Trophoblast cell (in vitro differentiated cells and primary cell): Measurements from ENCODE around the gene CDH26.

Experiments
- DNase-seq, 2 donors: peaks; one replicate each; pipeline ENCODE4 v3.0.0-alpha.2; 2016
- H2AFZ ChIP-seq: 2 replicates; pipeline ENCODE4 v1.6.1; 2013; ENCODE audit warnings: low read length, moderate library complexity, mild to moderate bottlenecking; ENCODE audit not compliant: insufficient read depth, poor library complexity
- H2AK5ac ChIP-seq: 2 replicates; pipeline ENCODE4 v1.6.1; 2013; ENCODE audit warnings: mild to moderate bottlenecking, low read length
- H2BK120ac ChIP-seq: 2 replicates; pipeline ENCODE4 v1.6.1; 2013; ENCODE audit warnings: low read length, mild to moderate bottlenecking, moderate library complexity; ENCODE audit not compliant: insufficient read depth, poor library complexity
- H2BK12ac ChIP-seq: 2 replicates; pipeline ENCODE4 v1.6.1; 2013; ENCODE audit warnings: mild to moderate bottlenecking, low read length, moderate library complexity
- H2BK5ac ChIP-seq: 2 replicates; pipeline ENCODE4 v1.6.1; 2013; ENCODE audit warnings: low read length, low read depth, moderate library complexity, mild to moderate bottlenecking; ENCODE audit not compliant: poor library complexity
- H3K14ac ChIP-seq: 2 replicates; pipeline ENCODE4 v1.6.1; 2013; ENCODE audit warnings: mild to moderate bottlenecking, low read length
- H3K18ac ChIP-seq: 2 replicates; pipeline ENCODE4 v1.6.1; 2013; ENCODE audit warnings: mild to moderate bottlenecking, low read length
- H3K23ac ChIP-seq: 2 replicates; pipeline ENCODE4 v1.6.1; 2013; ENCODE audit warnings: low read length
- H3K27ac ChIP-seq: 2 replicates; pipeline ENCODE4 v1.5.1; 2013; ENCODE audit warnings: low read depth, mild to moderate bottlenecking, inconsistent platforms, low read length, moderate library complexity
- H3K27me3 ChIP-seq: 2 replicates; pipeline ENCODE4 v1.6.1; 2013; ENCODE audit warnings: inconsistent platforms, mild to moderate bottlenecking, low read length, moderate library complexity; ENCODE audit not compliant: insufficient read depth
- H3K36me3 ChIP-seq, 2 experiments: 1 replicate in 1 of 2; 2 replicates in 1 of 2; pipeline ENCODE4 v1.6.1; 2013; ENCODE audit warnings: low read length in 2 of 2, mild to moderate bottlenecking in 2 of 2, moderate library complexity in 1 of 2; ENCODE audit not compliant: insufficient read depth in 2 of 2, control insufficient read depth in 1 of 2
- H3K4ac ChIP-seq: 2 replicates; pipeline ENCODE4 v1.6.1; 2013; ENCODE audit warnings: low read depth, mild to moderate bottlenecking, low read length, moderate library complexity
- H3K4me1 ChIP-seq, 2 experiments: 1 replicate in 1 of 2; 2 replicates in 1 of 2; pipeline ENCODE4 v1.6.1; 2013; ENCODE audit warnings: low read length in 2 of 2, mild to moderate bottlenecking in 2 of 2, moderate library complexity in 1 of 2; ENCODE audit not compliant: insufficient read depth in 2 of 2, control insufficient read depth in 1 of 2
- H3K4me2 ChIP-seq: 2 replicates; pipeline ENCODE4 v1.6.1; 2013; ENCODE audit warnings: inconsistent platforms, mild to moderate bottlenecking, low read length, moderate library complexity
- H3K4me3 ChIP-seq: 2 replicates; pipeline ENCODE4 v1.5.1; 2013; ENCODE audit warnings: mild to moderate bottlenecking, low read depth, low read length, inconsistent platforms
- H3K79me1 ChIP-seq: one replicate; pipeline ENCODE4 v1.6.1; 2013; ENCODE audit warnings: low read length
- H3K79me2 ChIP-seq: 2 replicates; pipeline ENCODE4 v1.6.1; 2013; ENCODE audit warnings: low read length, mild to moderate bottlenecking; ENCODE audit not compliant: control insufficient read depth, insufficient read depth, poor library complexity
- H3K9ac ChIP-seq: 2 replicates; pipeline ENCODE4 v1.6.1; 2013; ENCODE audit warnings: mild to moderate bottlenecking, low read length
- H3K9me3 ChIP-seq: 2 replicates; pipeline ENCODE4 v1.6.1; 2013; ENCODE audit warnings: low read depth, mild to moderate bottlenecking, control low read depth, inconsistent platforms, low read length; ENCODE audit not compliant: insufficient read depth
- H4K12ac ChIP-seq: 2 replicates; pipeline ENCODE4 v1.6.1; 2013; ENCODE audit warnings: low read depth, mild to moderate bottlenecking, low read length, moderate library complexity
- H4K8ac ChIP-seq: 2 replicates; pipeline ENCODE4 v1.6.1; 2013; ENCODE audit warnings: low read depth, mild to moderate bottlenecking, low read length, moderate library complexity
- H4K91ac ChIP-seq: one replicate; pipeline ENCODE4 v1.6.1; 2013; ENCODE audit warnings: low read depth, mild to moderate bottlenecking, low read length, moderate library complexity
- WGBS: extraction: QIAGEN DNeasy Blood & Tissue Kit; methylation state at CpG from one replicate; pipeline ENCODE4 v1.1.7; 2013; ENCODE audit warnings: missing lambda C conversion rate; ENCODE audit not compliant: insufficient read length, insufficient coverage; ENCODE audit errors: extremely low coverage; 5-methylcytosine and 5-hydroxymethylcytosine counted together

The CDH26 gene

DNA sequence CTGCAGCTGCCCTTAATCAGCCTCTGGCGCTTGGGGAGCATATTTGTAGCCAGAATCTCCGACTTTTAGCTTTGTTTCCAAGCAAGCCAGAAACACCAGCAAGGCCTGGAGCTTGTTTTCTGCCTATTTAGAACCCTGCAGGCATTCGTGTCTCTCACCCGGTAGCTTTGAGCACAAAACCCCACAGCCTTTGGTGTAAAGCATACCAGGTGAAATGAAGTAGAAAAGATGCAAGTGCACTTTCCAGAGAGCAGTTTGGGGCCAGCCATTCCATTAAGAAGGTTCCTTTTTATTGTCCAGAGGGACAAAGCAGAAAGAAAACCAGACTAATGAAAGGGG is 17.3 kb upstream of the CDH26 start:
- Histone ChIP-seq H3K27me3 (no peaks in the 10 kb centered on the region), H2BK12ac (no peak overlapping the region), H3K36me3 (peaks cover 3 to 10% of the 10 kb centered on the region in 2 experiments), H3K9ac (peak overlapping the region; percentile 42), H2BK120ac (peak overlapping the region; percentile 38), H2BK5ac (peak overlapping the region; percentile 44), H2AK5ac (no peak overlapping the region), H2AFZ (peak overlapping the region; percentile 67), H3K4me3 (peak overlapping the region; percentile 73), H3K4me2 (peak overlapping the region; percentile 79), H3K79me2 (peaks cover 5% of the 10 kb centered on the region), H3K14ac (peak overlapping the region; percentile 40), H4K91ac (peak overlapping the region; percentile 28), H4K12ac (peak overlapping the region; percentile 60), H3K23ac (no peak overlapping the region), H4K8ac (peak overlapping the region; percentile 78), H3K79me1 (peaks cover 13% of the 10 kb centered on the region), H3K27ac (peak overlapping the region; percentile 94), H3K18ac (peak overlapping the region; percentile 3), H3K4me1 (peaks cover 12 to 13% of the 10 kb centered on the region in 2 experiments), H3K4ac (peak overlapping the region; percentile 12), H3K9me3 (peaks cover 4% of the 10 kb centered on the region)
- WGBS = no CpG with 5 or more reads among the region's 4 CpGs
- DNase-seq = no peak

DNA sequence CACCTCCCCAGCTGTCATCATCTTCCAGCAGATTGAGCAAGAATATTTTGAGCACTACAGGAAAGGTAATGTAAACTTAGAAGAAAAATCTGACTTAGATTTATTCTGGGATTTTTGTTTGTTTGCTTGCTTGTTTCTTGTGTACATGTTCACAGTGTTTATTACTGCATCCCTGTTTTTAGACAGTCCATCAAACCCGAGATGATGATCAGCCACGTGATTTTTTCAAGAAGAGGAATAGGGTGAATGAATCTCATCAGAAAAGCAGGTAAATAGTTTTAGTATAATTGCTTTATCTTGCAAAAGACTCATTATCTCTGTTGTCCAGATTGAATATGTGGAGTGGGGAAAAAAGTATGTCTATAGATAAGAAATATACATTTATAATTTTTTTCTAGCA is 16.0 kb upstream of the CDH26 start:
- Histone ChIP-seq H3K4me2 (no peak overlapping the region), H4K91ac (no peak overlapping the region), H2BK120ac (no peak overlapping the region), H2AK5ac (no peak overlapping the region), H3K27me3 (no peaks in the 10 kb centered on the region), H3K4ac (no peak overlapping the region), H2AFZ (no peak overlapping the region), H3K36me3 (peaks cover 3 to 10% of the 10 kb centered on the region in 2 experiments), H3K18ac (no peak overlapping the region), H3K4me1 (peaks cover 12 to 13% of the 10 kb centered on the region in 2 experiments), H3K14ac (no peak overlapping the region), H3K4me3 (no peak overlapping the region), H3K79me2 (peaks cover 5% of the 10 kb centered on the region), H2BK5ac (no peak overlapping the region), H2BK12ac (no peak overlapping the region), H3K79me1 (peaks cover 13% of the 10 kb centered on the region), H3K9me3 (peaks cover 4% of the 10 kb centered on the region), H4K8ac (no peak overlapping the region), H3K27ac (no peak overlapping the region), H4K12ac (no peak overlapping the region), H3K9ac (no peak overlapping the region), H3K23ac (no peak overlapping the region)
- WGBS = no CpG with 5 or more reads among the region's 2 CpGs
- DNase-seq = no peak

DNA sequence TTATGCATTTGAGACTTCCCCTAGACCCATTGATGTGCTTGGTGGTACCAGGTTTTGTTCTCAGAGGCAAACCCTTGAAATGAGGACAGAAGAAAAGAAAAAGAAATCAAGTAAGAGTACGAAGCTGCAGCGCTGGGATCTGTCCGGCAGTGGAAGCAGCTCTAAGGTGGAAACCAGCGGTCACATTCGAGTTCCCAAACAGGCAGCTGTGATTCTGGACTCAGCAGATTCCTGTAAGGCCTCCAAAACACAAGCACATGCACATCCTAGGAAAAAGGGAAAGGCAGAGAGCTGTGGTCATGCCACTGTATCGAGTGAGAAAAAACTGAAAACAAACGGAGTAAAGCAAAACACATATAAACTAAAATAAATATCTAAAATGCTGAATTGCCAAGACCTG is 13.5 kb upstream of the CDH26 start:
- H2AK5ac ChIP-seq = no peak overlapping the region
- no peaks in the 10 kb centered on the region for H3K9me3 ChIP-seq
- peaks cover 3 to 10% of the 10 kb centered on the region in 2 experiments for H3K36me3 ChIP-seq
- H3K4me3 ChIP-seq = no peak overlapping the region
- H2BK120ac ChIP-seq = no peak overlapping the region
- no peak overlapping the region for H3K18ac ChIP-seq
- H3K9ac ChIP-seq = no peak overlapping the region
- H3K27me3 ChIP-seq = no peaks in the 10 kb centered on the region
- H2BK5ac ChIP-seq = no peak overlapping the region
- H3K79me1 ChIP-seq = peaks cover 9% of the 10 kb centered on the region
- H3K79me2 ChIP-seq = peaks cover 3% of the 10 kb centered on the region
- no CpG with 5 or more reads among the region's 7 CpGs for WGBS
- H4K12ac ChIP-seq = no peak overlapping the region
- H3K27ac ChIP-seq = no peak overlapping the region
- no peak overlapping the region for H2BK12ac ChIP-seq
- no peak overlapping the region for H2AFZ ChIP-seq
- DNase-seq = no peak
- H3K4me2 ChIP-seq = no peak overlapping the region
- H3K4ac ChIP-seq = no peak overlapping the region
- no peak overlapping the region for H3K23ac ChIP-seq
- H4K8ac ChIP-seq = no peak overlapping the region
- H4K91ac ChIP-seq = no peak overlapping the region
- H3K4me1 ChIP-seq = peaks cover 0 to 2% of the 10 kb centered on the region in 2 experiments
- H3K14ac ChIP-seq = no peak overlapping the region

- Histone ChIP-seq H4K8ac (no peak overlapping the region), H2AFZ (no peak overlapping the region), H3K14ac (no peak overlapping the region), H3K79me1 (peaks cover 7% of the 10 kb centered on the region), H2AK5ac (no peak overlapping the region), H4K91ac (peak overlapping the region; percentile 24), H4K12ac (no peak overlapping the region), H3K79me2 (peaks cover 2% of the 10 kb centered on the region), H3K23ac (no peak overlapping the region), H3K27me3 (no peaks in the 10 kb centered on the region), H3K4ac (no peak overlapping the region), H3K36me3 (peaks cover 3 to 10% of the 10 kb centered on the region in 2 experiments), H3K9me3 (no peaks in the 10 kb centered on the region), H3K9ac (no peak overlapping the region), H3K18ac (no peak overlapping the region), H2BK12ac (no peak overlapping the region), H2BK120ac (no peak overlapping the region), H3K4me2 (no peak overlapping the region), H3K4me3 (no peak overlapping the region), H3K4me1 (peaks cover 0 to 2% of the 10 kb centered on the region in 2 experiments), H2BK5ac (no peak overlapping the region), H3K27ac (peak overlapping the region; percentile 47)
- DNase-seq = no peak
- WGBS = no CpG with 5 or more reads among the region's 3 CpGs
Observed at GRCh38 chr20:59945175-59945574, 13.0 kb upstream of the CDH26 start.
